Thymus (tissue), 11 donors: ENCODE measurements around the gene PKN3. TPM values are rescaled to one million over a fixed set of nuclear protein-coding genes. Genes with fewer than 3 reads are reported as not detected.

Experiments used
- DNase-seq, 9 donors: peaks; one replicate each; pipeline ENCODE4 v3.0.0-alpha.2; 2013; ENCODE audit warnings: low spot score in 9 of 9, low read depth in 6 of 9, missing footprints in 1 of 9
- H3K27ac ChIP-seq, 2 donors: one replicate each; pipeline ENCODE4 v1.5.1; 2013; ENCODE audit warnings: control low read depth in 1 of 2, low read depth in 1 of 2, low read length in 1 of 2, mild to moderate bottlenecking in 1 of 2, moderate library complexity in 1 of 2
- H3K27me3 ChIP-seq, 2 donors: one replicate each; pipeline ENCODE4 v1.5.1; 2013; ENCODE audit warnings: low read length in 1 of 2; ENCODE audit not compliant: control insufficient read depth in 2 of 2, insufficient read depth in 1 of 2
- H3K36me3 ChIP-seq, 2 donors: one replicate each; pipeline ENCODE4 v1.5.1; 2013; ENCODE audit warnings: low read length in 1 of 2, mild to moderate bottlenecking in 1 of 2, moderate library complexity in 1 of 2; ENCODE audit not compliant: control insufficient read depth in 2 of 2, insufficient read depth in 2 of 2
- H3K4me1 ChIP-seq, 2 donors: one replicate each; pipeline ENCODE4 v1.5.1; 2013; ENCODE audit warnings: low read length in 2 of 2; ENCODE audit not compliant: control insufficient read depth in 2 of 2, insufficient read depth in 2 of 2
- H3K4me3 ChIP-seq, 2 donors: one replicate each; pipeline ENCODE4 v1.5.1; 2013; ENCODE audit warnings: low read length in 2 of 2, control low read depth in 1 of 2, mild to moderate bottlenecking in 1 of 2
- H3K9me3 ChIP-seq, 2 donors: one replicate each; pipeline ENCODE4 v1.5.1; 2013; ENCODE audit warnings: low read length in 1 of 2, mild to moderate bottlenecking in 1 of 2; ENCODE audit not compliant: control insufficient read depth in 2 of 2, insufficient read depth in 1 of 2
- WGBS: extraction: QIAGEN DNeasy Blood & Tissue Kit; methylation state at CpG from one replicate; pipeline ENCODE4 v1.1.7; 2013; 5-methylcytosine and 5-hydroxymethylcytosine counted together
- polyA plus RNA-seq: library from polyadenylated mRNA; stranded (reverse); fragments of 200-250 nt; gene quantifications from one replicate; pipeline ENCODE4 v1.2.3, GENCODE V29; 2013
- total RNA-seq: library from RNA; stranded (reverse); fragments of 120-200 nt; gene quantifications from one replicate; pipeline ENCODE4 v1.2.4, GENCODE V29; 2013
- donor health status: healthy.

Gene PKN3
- total and polyA plus RNA-seq, 2 donors = 3.8 to 10.4 TPM

DNA sequence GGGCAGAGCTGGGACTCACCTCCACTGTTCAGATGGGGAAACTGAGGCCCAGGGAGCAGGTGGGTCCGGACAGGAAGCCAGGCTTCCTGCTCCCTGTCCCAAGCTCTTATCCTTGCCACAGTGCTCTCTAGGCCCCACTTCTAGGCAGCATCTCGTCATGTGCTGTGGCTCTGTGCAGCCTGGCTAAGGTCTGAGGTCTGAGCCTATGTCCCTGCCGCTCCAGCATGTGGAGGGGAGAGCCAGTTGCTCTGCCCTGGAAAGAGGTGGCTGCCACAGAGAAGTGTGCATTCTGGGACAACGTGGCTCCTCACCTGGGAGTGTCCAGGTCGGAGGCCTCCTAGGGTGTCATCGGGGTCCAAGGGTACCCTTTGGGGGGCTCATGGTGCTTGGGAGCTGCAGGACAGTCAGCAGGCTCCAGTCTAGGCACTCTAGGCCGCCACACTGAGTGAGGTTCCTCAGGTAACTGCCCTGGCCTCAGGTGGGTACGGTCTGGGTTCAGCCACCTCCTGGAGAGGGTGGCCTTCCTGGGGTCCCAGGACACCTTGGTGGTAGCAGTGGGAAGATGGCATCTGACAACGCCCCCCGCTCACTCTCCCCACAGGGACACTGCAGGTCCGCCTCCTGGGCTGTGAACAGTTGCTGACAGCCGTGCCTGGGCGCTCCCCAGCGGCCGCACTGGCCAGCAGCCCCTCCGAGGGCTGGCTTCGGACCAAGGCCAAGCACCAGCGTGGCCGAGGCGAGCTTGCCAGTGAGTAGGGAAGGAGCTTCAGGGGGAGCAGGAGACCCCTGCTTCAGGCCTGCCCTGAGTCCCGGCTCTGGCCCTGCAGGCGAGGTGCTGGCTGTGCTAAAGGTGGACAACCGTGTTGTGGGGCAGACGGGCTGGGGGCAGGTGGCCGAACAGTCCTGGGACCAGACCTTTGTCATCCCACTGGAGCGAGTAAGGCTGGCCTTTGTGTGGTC is 10.4 kb downstream of the PKN3 start:
- no peak for DNase-seq
- Histone ChIP-seq H3K36me3 (peaks cover 6 to 24% of the 10 kb centered on the region in 2 donors), H3K27me3 (no peaks in the 10 kb centered on the region), H3K4me3 (no peak overlapping the region), H3K4me1 (no peaks in the 10 kb centered on the region), H3K27ac (no peak overlapping the region), H3K9me3 (no peaks in the 10 kb centered on the region)
- 98% methylated on average over 26 of the region's 26 CpGs for WGBS

DNA sequence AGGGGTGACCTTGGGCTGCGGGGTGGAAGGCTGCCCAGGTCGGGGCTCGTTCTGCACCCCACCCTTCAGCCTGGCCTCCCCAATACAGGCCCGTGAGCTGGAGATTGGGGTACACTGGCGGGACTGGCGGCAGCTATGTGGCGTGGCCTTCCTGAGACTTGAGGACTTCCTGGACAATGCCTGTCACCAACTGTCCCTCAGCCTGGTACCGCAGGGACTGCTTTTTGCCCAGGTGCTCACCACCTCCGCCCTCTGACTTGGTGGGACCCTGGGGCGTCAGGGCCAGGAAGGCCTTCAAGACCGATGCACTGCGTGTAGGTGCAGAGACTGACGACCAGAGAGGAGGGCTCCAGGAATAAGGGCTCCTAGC is 11.1 kb downstream of the PKN3 start:
- 98% methylated on average over 13 of the region's 13 CpGs for WGBS

DNA sequence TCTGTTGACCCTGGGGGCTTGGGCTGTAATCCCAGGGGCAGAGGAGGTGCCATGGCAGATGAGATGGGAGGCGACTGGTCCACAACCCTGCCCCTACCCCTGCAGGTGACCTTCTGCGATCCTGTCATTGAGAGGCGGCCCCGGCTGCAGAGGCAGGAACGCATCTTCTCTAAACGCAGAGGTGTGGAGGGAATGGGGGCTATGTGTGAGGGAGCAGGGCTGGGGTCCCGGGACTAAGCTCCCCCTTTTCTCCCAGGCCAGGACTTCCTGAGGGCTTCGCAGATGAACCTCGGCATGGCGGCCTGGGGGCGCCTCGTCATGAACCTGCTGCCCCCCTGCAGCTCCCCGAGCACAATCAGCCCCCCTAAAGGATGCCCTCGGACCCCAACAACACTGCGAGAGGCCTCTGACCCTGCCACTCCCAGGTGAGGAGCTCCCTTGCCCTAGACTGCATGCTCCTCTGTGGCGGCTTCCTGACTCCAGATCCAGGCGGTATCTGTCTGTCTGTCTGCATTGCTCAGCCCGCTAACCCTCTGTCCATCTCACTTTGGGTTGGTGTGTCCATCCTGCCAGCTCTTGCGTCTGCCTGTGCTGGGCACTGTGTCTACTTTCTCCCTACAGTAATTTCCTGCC is 11.8 kb downstream of the PKN3 start:
- Histone ChIP-seq H3K4me1 (no peaks in the 10 kb centered on the region), H3K36me3 (peaks cover 6 to 24% of the 10 kb centered on the region in 2 donors), H3K9me3 (no peaks in the 10 kb centered on the region), H3K27ac (no peak overlapping the region), H3K4me3 (no peak overlapping the region), H3K27me3 (no peaks in the 10 kb centered on the region)
- no peak for DNase-seq
- 98% methylated on average over 19 of the region's 19 CpGs for WGBS

More for the DNA sequence above, 11.1 kb downstream of the PKN3 start:
- Histone ChIP-seq H3K9me3 (no peaks in the 10 kb centered on the region), H3K36me3 (peaks cover 6 to 24% of the 10 kb centered on the region in 2 donors), H3K27me3 (no peaks in the 10 kb centered on the region), H3K4me3 (no peak overlapping the region), H3K4me1 (no peaks in the 10 kb centered on the region), H3K27ac (no peak overlapping the region)
- DNase-seq = no peak

DNA sequence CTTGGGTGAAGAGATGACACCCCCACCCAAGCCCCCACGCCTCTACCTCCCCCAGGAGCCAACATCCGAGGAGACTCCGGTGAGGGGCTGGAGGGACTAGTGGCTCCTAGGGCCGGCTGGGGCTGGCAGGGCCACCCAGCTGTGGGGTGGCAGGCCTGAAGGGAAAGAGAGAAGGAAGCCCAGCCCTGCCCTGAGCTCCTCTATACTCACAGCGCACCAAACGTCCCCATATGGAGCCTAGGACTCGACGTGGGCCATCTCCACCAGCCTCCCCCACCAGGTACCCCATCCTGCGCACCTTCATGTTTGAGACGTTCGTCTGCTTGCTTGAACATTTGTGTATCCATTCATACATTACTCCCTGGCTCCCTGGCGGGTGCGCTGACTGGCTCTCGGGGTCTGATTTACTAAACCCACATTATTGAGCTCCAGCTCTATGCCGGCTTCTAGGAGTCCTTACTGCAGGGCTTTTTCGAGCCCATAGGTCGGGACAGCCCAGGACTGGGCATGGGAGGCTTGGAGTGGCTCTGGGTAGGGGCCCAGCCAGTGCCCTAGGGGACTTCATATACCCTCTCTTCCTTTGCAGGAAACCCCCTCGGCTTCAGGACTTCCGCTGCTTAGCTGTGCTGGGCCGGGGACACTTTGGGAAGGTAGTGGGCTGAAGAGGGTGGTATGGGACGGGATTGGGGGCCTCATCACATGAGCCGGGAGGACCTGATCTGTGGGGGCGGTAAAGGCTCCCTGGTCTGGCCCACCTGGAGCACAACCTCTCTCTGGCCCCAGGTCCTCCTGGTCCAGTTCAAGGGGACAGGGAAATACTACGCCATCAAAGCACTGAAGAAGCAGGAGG is 12.5 kb downstream of the PKN3 start:
- DNase-seq = no peak
- H3K36me3 ChIP-seq = peaks cover 7 to 26% of the 10 kb centered on the region in 2 donors
- no peaks in the 10 kb centered on the region for H3K27me3 ChIP-seq
- WGBS = 95% methylated on average over 24 of the region's 24 CpGs
- no peaks in the 10 kb centered on the region for H3K4me1 ChIP-seq
- no peak overlapping the region for H3K27ac ChIP-seq
- H3K4me3 ChIP-seq = no peak overlapping the region
- H3K9me3 ChIP-seq = no peaks in the 10 kb centered on the region

DNA sequence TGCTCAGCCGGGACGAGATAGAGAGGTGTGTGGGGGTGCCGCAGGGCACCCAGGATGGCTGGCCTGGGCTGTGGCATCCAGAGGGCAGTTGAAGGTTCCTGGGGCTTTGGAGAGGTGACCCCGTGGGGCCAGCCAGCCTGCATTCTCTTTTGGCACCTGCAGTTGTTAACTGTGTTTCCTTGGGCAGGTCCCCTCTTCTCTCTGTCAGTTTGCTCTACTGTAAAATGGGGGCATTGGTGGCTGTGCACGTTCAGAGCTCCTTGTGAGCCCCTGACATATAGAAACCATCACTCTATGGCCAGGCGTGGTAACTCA is 13.1 kb downstream of the PKN3 start:
- H3K4me1 ChIP-seq = no peaks in the 10 kb centered on the region
- H3K27ac ChIP-seq = no peak overlapping the region
- H3K4me3 ChIP-seq = no peak overlapping the region
- WGBS = 96% methylated on average over 6 of the region's 6 CpGs
- no peaks in the 10 kb centered on the region for H3K27me3 ChIP-seq
- DNase-seq = no peak
- peaks cover 11 to 32% of the 10 kb centered on the region in 2 donors for H3K36me3 ChIP-seq
- H3K9me3 ChIP-seq = no peaks in the 10 kb centered on the region

- DNase-seq = no peak
- no peaks in the 10 kb centered on the region for H3K27me3 ChIP-seq
Observed at GRCh38 chr9:128716581-128717254, 14.4 kb downstream of the PKN3 start.

GRCh38 chr9:128718047-128718446 is 15.7 kb downstream of the PKN3 start:
- H3K27me3 ChIP-seq = no peaks in the 10 kb centered on the region
- DNase-seq = no peak
- H3K36me3 ChIP-seq = peaks cover 34 to 45% of the 10 kb centered on the region in 2 donors
- H3K4me1 ChIP-seq = peaks cover 0 to 5% of the 10 kb centered on the region in 2 donors
- 97% methylated on average over 8 of the region's 8 CpGs for WGBS
- no peak overlapping the region for H3K27ac ChIP-seq
- no peak overlapping the region for H3K4me3 ChIP-seq
- H3K9me3 ChIP-seq = no peaks in the 10 kb centered on the region

More at GRCh38 chr9:128716581-128717254, 14.4 kb downstream of the PKN3 start:
- 98% methylated on average over 7 of the region's 7 CpGs for WGBS
- no peak overlapping the region for H3K4me3 ChIP-seq
- H3K27ac ChIP-seq = no peak overlapping the region
- peaks cover 24 to 43% of the 10 kb centered on the region in 2 donors for H3K36me3 ChIP-seq
- no peaks in the 10 kb centered on the region for H3K4me1 ChIP-seq
- no peaks in the 10 kb centered on the region for H3K9me3 ChIP-seq

GRCh38 chr9:128718475-128718874 is 16.2 kb downstream of the PKN3 start:
- Histone ChIP-seq H3K4me1 (peaks cover 3 to 10% of the 10 kb centered on the region in 2 donors), H3K27me3 (no peaks in the 10 kb centered on the region), H3K27ac (no peak overlapping the region), H3K36me3 (peaks cover 34 to 42% of the 10 kb centered on the region in 2 donors), H3K4me3 (no peak overlapping the region), H3K9me3 (no peaks in the 10 kb centered on the region)
- 96% methylated on average over 5 of the region's 5 CpGs for WGBS
- no peak for DNase-seq
